ENCODE results near the gene IKBIP.

DNA sequence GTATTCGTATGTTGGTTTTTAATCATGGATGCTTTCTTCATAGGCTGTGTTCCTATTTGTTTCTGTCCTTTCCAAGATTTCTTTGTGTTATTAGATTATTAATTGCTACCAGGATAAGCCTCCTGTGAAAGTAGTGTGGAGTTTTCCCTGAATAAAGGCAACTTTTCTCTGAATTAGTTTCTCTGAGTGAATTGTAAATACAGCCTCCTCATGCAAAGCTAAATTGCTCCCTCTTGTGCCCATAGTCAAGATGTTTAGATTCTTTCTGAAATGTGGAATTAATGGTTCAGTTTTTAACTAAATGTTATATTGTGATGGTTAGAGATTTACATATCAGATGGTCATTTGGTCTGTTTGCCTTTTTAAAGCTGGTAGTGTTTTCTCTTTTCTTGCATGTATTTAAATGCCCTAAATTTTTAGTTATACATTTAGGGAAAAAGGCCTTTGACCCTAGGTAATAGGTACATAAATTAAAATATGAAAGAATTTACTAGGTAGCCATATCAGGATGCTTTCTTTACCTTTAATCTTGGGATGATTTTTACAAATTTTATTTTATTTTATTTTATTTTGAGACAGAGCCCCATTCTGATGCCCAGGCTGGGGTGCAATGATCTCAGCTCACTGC lies 9.4 kb upstream of the IKBIP start:
- TF ChIP-seq ASH1L (IDR thresholded peaks at IDR 0.05; ENCODE audit: borderline replicate concordance, low read depth, partially characterized antibody) (no peak), SIN3A (IDR thresholded peaks at IDR 0.05; ENCODE audit: borderline replicate concordance in 2 of 2, control insufficient read depth in 1 of 2, low read depth in 2 of 2, low read length in 2 of 2) (no peak), SOX6 (IDR thresholded peaks at IDR 0.05) (no peak), ZNF23 (CRISPR knock-in tag; IDR thresholded peaks at IDR 0.05) (no peak), SP1 (CRISPR knock-in tag; IDR thresholded peaks at IDR 0.05) (no peak), POLR2AphosphoS5 (IDR thresholded peaks at IDR 0.05; ENCODE audit: control insufficient read depth, insufficient read depth, low read depth, low read length) (no peak), DPF2 (IDR thresholded peaks at IDR 0.05) (no peak), POLR2A (conservative IDR thresholded peaks at IDR 0.05) (no peak), EP300 (IDR thresholded peaks at IDR 0.05; ENCODE audit: low read length) (no peak), RAD21 (CRISPR knock-in tag; conservative IDR thresholded peaks at IDR 0.05 in 1 of 2, IDR thresholded peaks at IDR 0.05 in 1 of 2) (peak; percentile 69 to 84)
- TF ChIP-seq, protein P1, sequence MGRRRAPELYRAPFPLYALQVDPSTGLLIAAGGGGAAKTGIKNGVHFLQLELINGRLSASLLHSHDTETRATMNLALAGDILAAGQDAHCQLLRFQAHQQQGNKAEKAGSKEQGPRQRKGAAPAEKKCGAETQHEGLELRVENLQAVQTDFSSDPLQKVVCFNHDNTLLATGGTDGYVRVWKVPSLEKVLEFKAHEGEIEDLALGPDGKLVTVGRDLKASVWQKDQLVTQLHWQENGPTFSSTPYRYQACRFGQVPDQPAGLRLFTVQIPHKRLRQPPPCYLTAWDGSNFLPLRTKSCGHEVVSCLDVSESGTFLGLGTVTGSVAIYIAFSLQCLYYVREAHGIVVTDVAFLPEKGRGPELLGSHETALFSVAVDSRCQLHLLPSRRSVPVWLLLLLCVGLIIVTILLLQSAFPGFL (CRISPR knock-in tag; IDR thresholded peaks at IDR 0.05): no peak
- TF ChIP-seq, protein P2, sequence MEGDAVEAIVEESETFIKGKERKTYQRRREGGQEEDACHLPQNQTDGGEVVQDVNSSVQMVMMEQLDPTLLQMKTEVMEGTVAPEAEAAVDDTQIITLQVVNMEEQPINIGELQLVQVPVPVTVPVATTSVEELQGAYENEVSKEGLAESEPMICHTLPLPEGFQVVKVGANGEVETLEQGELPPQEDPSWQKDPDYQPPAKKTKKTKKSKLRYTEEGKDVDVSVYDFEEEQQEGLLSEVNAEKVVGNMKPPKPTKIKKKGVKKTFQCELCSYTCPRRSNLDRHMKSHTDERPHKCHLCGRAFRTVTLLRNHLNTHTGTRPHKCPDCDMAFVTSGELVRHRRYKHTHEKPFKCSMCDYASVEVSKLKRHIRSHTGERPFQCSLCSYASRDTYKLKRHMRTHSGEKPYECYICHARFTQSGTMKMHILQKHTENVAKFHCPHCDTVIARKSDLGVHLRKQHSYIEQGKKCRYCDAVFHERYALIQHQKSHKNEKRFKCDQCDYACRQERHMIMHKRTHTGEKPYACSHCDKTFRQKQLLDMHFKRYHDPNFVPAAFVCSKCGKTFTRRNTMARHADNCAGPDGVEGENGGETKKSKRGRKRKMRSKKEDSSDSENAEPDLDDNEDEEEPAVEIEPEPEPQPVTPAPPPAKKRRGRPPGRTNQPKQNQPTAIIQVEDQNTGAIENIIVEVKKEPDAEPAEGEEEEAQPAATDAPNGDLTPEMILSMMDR (IDR thresholded peaks at IDR 0.05 in 2 of 3, conservative IDR thresholded peaks at IDR 0.05 in 1 of 3; ENCODE audit: insufficient read depth in 2 of 3, low read depth in 1 of 3, low read length in 3 of 3): peak; percentile 42 to 79 (median 59); a peak in 5 of 6 replicates
- TF ChIP-seq, protein P3, sequence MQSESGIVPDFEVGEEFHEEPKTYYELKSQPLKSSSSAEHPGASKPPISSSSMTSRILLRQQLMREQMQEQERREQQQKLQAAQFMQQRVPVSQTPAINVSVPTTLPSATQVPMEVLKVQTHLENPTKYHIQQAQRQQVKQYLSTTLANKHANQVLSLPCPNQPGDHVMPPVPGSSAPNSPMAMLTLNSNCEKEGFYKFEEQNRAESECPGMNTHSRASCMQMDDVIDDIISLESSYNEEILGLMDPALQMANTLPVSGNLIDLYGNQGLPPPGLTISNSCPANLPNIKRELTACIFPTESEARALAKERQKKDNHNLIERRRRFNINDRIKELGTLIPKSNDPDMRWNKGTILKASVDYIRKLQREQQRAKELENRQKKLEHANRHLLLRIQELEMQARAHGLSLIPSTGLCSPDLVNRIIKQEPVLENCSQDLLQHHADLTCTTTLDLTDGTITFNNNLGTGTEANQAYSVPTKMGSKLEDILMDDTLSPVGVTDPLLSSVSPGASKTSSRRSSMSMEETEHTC (IDR thresholded peaks at IDR 0.05): no peak

Data from K562 (cell line).